GM21825 (cell line): ENCODE measurements around the gene CHSY1.
"Not testable (repeated sequence)": the region's sequence is repeated elsewhere in the genome, so short reads cannot be mapped to it uniquely, and the experiment has no call there.

ENCODE experiments used
- ATAC-seq: cut with Tn5 transposase; IDR thresholded peaks from one replicate; pipeline ENCODE4 v1.9.1; 2021; ENCODE audit warnings: mild to moderate bottlenecking, moderate library complexity; ENCODE audit not compliant: unreplicated experiment

The CHSY1 gene

GRCh38 chr15:101246391-101246790 lies 5.5 kb downstream of the CHSY1 start:
- ATAC-seq = no peak

- no peak for ATAC-seq
These were observed 6.8 kb downstream of the CHSY1 start for GRCh38 chr15:101244889-101245668.

DNA sequence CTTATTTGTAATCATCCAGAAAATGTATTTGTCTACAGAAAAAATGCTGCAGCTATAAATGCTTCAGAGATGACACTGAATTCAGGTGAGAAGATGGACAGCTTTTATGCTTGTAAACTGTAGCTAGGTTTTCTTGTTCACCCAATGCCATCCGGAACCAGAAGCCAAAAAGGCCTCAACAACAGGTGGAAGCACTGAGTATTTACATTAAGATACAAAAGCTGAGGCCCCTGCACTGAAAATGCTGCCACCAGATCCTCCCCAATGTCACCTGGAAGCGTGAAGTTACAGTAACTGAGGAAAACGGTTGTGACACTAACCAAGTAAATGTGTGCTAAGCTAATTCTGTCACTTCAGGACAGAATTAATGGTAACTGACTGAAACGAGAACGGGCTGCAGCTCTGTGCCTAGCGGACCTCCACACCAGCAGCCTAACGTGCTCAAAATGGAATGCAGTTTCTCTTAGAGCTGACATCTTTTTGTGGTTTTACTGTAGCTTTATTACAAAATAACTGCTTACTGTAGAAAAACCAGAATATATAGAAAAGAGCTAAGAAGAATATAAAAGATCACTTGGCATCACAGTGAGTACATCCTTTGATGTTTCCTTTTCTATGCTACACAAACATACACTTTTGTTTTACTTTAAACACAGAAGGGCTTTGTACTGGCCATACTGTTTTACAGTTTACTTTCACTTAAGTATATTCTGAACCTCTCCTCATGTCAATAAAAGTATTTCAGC lies 7.6 kb downstream of the CHSY1 start:
- no peak for ATAC-seq

GRCh38 chr15:101243420-101243819 lies 8.4 kb downstream of the CHSY1 start:
- ATAC-seq = no peak

DNA sequence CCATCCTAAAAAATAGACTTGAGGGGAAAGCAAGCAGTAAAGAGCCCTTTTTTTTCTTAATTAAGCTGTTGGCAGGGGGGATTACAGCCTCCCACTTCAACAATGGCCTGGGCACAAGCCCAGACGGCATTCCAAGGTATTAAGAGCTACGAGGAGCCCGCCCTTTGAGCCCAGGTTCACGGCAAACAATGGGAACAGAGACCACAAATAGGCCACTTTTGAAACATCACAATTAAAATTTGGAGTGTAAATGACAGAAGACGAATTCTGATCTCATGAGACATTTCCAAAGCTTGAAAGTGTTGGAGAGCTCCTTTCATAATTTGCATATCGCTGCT lies 8.9 kb downstream of the CHSY1 start:
- no peak for ATAC-seq

GRCh38 chr15:101242160-101242998 lies 9.5 kb downstream of the CHSY1 start:
- ATAC-seq = peak; percentile 51

GRCh38 chr15:101240358-101240757 lies 11.5 kb downstream of the CHSY1 start:
- no peak for ATAC-seq

DNA sequence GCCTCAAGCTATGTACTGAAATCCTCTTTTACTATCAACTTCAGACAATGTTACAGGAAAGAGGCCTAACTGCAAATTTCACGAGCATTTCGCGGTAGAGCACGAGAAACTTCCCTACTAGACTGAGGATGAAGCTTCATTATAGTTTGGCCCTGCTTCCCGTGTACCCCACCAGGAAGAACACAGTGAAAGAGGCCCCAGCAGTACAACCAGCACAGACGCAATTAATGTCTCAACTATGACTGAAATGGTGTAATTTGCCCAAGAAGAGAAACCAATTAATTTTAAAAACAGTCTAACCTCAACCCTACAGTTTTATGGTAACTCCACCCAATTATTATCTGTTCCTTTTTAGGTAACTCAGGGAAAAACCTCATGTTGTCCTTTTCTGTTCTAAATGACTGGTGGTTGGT lies 12.1 kb downstream of the CHSY1 start:
- ATAC-seq = no peak

DNA sequence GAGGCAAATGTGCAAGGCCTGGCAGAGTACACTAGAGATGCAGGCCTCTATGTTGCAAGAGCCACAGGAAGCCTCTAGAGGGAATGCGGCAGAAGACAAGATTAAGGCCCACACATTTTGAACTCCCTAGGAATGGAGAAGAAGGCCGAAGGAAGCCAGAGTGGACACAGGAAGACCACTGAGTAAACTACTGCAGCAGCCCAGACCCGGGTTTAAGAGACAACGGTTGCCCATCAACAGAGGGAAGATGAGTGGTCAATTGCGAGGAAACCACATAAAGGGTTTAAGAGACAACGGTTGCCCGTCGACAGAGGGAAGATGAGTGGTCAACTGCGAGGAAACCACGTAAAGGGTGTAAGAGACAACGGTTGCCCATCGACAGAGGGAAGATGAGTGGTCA lies 14.6 kb downstream of the CHSY1 start:
- ATAC-seq = no peak

DNA sequence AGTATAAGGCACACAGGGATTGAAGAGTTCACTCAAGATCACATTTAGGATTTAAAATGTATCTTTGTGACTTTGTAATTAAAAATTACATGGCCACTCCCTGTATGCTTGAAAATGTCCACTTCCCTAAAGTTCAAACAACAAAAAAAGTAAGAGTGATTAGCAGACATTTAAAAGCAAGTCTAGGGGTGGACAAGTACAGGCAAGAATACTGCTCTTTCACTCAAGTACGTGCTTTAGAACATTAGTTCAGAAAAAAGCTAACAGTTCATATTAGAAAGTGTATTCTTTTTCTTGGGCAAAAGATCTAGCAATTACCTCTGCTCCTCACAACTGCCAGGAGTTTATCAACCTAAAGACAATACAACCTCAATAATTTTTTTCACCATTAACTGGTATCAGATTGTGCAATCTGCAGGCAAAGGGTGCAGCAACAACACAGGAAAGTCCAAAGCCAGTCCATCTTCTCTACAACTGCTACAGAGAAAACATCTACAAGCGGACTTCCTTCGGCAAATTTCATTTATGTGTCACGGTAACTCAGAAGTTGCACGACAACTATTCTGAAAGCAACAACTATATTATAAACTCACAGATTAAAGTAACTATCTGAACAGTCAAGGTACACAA lies 18.1 kb downstream of the CHSY1 start:
- no peak for ATAC-seq

DNA sequence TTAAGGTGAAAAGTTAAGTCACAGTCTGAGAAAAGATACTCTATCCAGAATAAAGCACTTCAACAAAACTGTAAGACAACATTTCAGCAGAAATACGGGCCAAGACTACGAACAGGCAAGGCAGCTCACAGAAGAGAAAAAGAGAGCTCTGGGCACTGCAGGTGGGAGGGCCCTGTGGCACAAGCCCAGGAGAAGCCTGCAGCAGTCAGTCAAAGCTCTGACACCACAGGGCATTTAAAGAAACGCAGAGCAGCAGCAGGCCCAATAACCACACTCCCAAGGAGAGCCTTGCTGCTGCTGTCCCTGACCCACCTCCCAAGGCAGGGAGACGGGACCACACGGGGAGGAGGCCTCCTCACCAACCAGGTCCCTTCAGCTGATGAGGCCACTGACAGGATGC lies 19.2 kb downstream of the CHSY1 start:
- ATAC-seq = no peak

DNA sequence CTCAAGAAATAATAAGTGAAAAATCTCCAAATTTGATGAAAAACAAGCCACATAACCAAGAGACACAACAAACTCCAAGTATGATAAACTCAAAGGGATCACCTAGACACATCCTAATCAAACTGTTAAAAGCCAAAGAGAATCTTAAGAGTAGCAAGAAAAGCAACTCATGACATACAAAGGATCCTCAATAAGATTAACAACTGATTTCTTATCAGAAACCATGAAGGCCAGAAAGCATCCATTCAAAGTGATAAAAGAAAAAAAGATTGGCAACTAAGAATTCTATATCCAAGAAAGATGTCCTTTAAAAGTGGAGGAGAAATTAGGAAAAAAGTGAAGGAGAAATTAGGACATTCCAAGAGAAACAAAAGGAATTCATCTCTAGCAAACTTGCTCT lies 23.5 kb downstream of the CHSY1 start:
- ATAC-seq = no peak

DNA sequence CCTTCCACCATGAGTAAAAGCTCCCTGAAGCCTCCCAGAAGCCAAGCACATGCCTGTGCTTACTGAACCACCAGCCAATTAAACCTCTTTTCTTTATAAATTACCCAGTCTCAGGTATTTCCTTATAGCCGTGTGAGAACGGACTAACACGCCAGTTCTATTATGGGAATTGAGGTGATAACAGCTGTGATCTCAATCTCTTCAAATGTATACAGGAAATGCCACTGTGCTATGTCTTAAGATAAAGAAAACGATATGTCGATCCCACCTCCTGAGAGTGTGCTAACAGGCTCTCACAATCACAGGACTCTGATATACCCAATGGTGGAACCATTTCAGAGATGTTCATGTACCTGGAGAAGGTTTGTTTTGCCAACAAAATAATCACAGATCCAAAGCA lies 26.2 kb downstream of the CHSY1 start:
- ATAC-seq = no peak

- no peak for ATAC-seq
These were observed 29.9 kb downstream of the CHSY1 start for GRCh38 chr15:101221902-101222301.

GRCh38 chr15:101220060-101220459 lies 31.8 kb downstream of the CHSY1 start:
- no peak for ATAC-seq

DNA sequence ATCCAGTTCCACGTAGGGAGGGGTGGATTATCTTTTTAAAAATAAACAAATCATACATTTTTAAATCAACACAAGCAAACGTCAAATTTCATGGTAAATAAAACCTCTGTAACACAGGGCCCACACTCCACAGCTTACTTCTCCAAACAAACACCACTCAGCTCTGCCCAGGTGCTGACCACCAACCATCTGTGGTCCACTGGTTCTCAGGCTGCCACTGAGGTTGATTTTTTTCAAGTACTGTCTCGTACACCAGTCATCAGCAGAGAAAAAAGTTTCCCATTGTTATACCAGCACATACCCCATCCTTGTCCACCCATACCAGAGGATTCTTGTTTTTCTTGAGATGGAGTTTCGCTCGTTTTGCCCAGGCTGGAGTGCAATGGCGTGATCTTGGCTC lies 32.4 kb downstream of the CHSY1 start:
- no peak for ATAC-seq

DNA sequence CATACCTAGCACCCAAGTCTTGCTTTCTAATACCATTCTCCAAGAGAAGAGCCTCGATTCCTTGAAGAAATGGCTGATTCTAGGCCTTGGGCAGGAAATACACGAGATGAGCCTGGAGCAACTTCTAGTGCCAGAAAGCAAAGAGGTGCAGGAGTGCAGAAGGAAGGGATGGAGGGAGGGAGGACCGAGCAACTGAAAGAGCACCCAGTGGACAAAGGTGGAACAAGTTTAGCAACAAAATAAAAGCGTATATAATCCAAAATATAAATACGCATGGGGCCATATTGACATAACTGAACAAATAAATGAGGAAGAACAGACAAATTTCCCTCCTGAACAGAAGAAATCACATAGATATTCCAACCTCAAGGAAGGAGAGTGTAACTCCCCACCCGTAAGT lies 34.4 kb downstream of the CHSY1 start:
- ATAC-seq = no peak

DNA sequence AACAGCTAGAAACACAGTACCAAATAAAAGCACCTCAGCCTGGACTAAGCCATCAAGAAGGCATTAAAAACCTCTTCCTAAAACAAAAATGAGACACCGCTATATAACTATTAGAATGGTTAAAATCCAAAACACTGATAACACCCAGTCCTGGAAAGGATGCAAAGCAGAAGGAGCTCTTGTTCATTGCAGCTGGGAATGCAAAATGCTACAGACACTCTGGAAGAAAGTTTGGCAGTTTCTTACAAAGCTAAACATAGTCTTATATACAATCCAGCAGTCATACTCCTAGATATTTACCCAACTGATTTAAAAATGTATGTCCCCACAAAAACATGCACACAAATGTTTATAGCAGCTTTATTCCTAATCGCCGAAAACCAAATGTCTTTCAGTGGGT lies 35.7 kb downstream of the CHSY1 start:
- no peak for ATAC-seq

- ATAC-seq = no peak
These were observed 36.2 kb downstream of the CHSY1 start for GRCh38 chr15:101215681-101216080.

GRCh38 chr15:101214435-101215097 lies 37.3 kb downstream of the CHSY1 start:
- ATAC-seq = not testable (repeated sequence)

DNA sequence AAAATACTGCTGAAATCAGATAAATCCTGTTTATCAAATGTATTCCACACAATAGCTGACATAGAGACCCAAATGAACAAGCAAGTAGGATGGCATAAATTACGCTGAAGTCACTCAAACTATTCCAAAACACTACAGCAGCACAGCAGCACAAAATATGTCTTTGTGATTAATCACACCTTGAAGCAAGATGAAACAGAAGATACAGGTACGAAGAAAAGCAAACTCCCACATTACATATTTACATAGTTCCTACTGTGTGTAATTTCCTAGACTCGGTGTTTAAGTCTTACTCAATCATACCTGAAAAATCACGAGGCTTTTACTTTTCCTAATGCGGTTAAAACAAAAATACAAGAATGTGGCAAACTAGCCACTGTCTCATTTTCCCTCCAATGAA lies 38.3 kb downstream of the CHSY1 start:
- no peak for ATAC-seq
